ENCODE results near the gene CDYL.

- TF ChIP-seq, protein P1, sequence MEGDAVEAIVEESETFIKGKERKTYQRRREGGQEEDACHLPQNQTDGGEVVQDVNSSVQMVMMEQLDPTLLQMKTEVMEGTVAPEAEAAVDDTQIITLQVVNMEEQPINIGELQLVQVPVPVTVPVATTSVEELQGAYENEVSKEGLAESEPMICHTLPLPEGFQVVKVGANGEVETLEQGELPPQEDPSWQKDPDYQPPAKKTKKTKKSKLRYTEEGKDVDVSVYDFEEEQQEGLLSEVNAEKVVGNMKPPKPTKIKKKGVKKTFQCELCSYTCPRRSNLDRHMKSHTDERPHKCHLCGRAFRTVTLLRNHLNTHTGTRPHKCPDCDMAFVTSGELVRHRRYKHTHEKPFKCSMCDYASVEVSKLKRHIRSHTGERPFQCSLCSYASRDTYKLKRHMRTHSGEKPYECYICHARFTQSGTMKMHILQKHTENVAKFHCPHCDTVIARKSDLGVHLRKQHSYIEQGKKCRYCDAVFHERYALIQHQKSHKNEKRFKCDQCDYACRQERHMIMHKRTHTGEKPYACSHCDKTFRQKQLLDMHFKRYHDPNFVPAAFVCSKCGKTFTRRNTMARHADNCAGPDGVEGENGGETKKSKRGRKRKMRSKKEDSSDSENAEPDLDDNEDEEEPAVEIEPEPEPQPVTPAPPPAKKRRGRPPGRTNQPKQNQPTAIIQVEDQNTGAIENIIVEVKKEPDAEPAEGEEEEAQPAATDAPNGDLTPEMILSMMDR (IDR thresholded peaks at IDR 0.05), result no peak
- no peak for TF ChIP-seq POLR2A (IDR thresholded peaks at IDR 0.05)
Observed at GRCh38 chr6:4975506-4975905, 199.3 kb downstream of the CDYL start.

All from heart left ventricle (tissue), 13 donors.